UCSD-AML1 (cell line): ENCODE results near the gene FHAD1.
"Not testable (repeated sequence)": the region's sequence is repeated elsewhere in the genome, so short reads cannot be mapped to it uniquely, and the experiment has no call there.

ENCODE experiments used
- DNase-seq: peaks from one replicate; lab custom pipeline; 2025; ENCODE audit not compliant: unreplicated experiment; lab: John Stamatoyannopoulos, UW

Gene FHAD1

GRCh38 chr1:15303935-15304334 lies 56.9 kb downstream of the FHAD1 start:
- DNase-seq, result no peak

GRCh38 chr1:15304708-15305467 lies 57.9 kb downstream of the FHAD1 start:
- peak; percentile 59 for DNase-seq

- no peak for DNase-seq
Observed at GRCh38 chr1:15305468-15305770, 58.4 kb downstream of the FHAD1 start.

GRCh38 chr1:15306352-15306751 lies 59.3 kb downstream of the FHAD1 start:
- not testable (repeated sequence) for DNase-seq

- no peak for DNase-seq
Observed at GRCh38 chr1:15308135-15308534, 61.1 kb downstream of the FHAD1 start.

- no peak for DNase-seq
Observed at GRCh38 chr1:15308621-15309027, 61.6 kb downstream of the FHAD1 start.

GRCh38 chr1:15309687-15310086 lies 62.7 kb downstream of the FHAD1 start:
- DNase-seq, result no peak

- no peak for DNase-seq
Observed at GRCh38 chr1:15310544-15310943, 63.5 kb downstream of the FHAD1 start.

GRCh38 chr1:15311122-15311822 lies 64.2 kb downstream of the FHAD1 start:
- no peak for DNase-seq

- DNase-seq, result no peak
Observed at GRCh38 chr1:15311880-15312279, 64.9 kb downstream of the FHAD1 start.

GRCh38 chr1:15312626-15313411 lies 65.8 kb downstream of the FHAD1 start:
- no peak for DNase-seq

GRCh38 chr1:15314328-15315281 lies 67.6 kb downstream of the FHAD1 start:
- DNase-seq, result no peak

- DNase-seq, result no peak
Observed at GRCh38 chr1:15315815-15316214, 68.8 kb downstream of the FHAD1 start.

GRCh38 chr1:15316510-15316909 lies 69.5 kb downstream of the FHAD1 start:
- no peak for DNase-seq

- no peak for DNase-seq
Observed at GRCh38 chr1:15320267-15320666, 73.2 kb downstream of the FHAD1 start.

GRCh38 chr1:15321601-15322000 lies 74.6 kb downstream of the FHAD1 start:
- DNase-seq, result no peak

- no peak for DNase-seq
Observed at GRCh38 chr1:15322648-15323350, 75.8 kb downstream of the FHAD1 start.

GRCh38 chr1:15323351-15323988 lies 76.4 kb downstream of the FHAD1 start:
- DNase-seq, result peak; percentile 67

- DNase-seq, result no peak
Observed at GRCh38 chr1:15323989-15324868, 77.2 kb downstream of the FHAD1 start.
